IMR-90 (cell line): Measurements from ENCODE around the gene TIE1.

Experiments used
- BHLHE40 ChIP-seq: fragments of 150-350 bp; IDR thresholded peaks from 2 replicates; pipeline ENCODE4 v1.6.1; 2016; ENCODE audit warnings: mild to moderate bottlenecking, low read depth, low read length
- CEBPB ChIP-seq: IDR thresholded peaks from 2 replicates; pipeline ENCODE4 v1.6.1; 2012; ENCODE audit warnings: low read depth, low read length, improper control_type of control experiment
- CTCF ChIP-seq: conservative IDR thresholded peaks from 2 replicates; pipeline ENCODE4 v1.5.1; 2012; ENCODE audit warnings: mild to moderate bottlenecking, low read depth, low read length, improper control_type of control experiment
- ELK1 ChIP-seq: fragments of 150-350 bp; IDR thresholded peaks from 2 replicates; pipeline ENCODE4 v1.6.1; 2016; ENCODE audit warnings: low read depth, mild to moderate bottlenecking, low read length, moderate library complexity, borderline replicate concordance
- FOS ChIP-seq: fragments of 150-350 bp; IDR thresholded peaks from 2 replicates; pipeline ENCODE4 v1.6.1; 2016; ENCODE audit warnings: low read depth, low read length
- MAFK ChIP-seq: IDR thresholded peaks from 2 replicates; pipeline ENCODE4 v1.6.1; 2012; ENCODE audit warnings: low read depth, low read length, improper control_type of control experiment
- MXI1 ChIP-seq: IDR thresholded peaks from 2 replicates; pipeline ENCODE4 v1.6.1; 2012; ENCODE audit warnings: low read depth, mild to moderate bottlenecking, low read length, moderate library complexity, borderline replicate concordance
- POLR2A ChIP-seq: IDR thresholded peaks from 2 replicates; pipeline ENCODE4 v1.6.1; 2012; ENCODE audit warnings: mild to moderate bottlenecking, low read depth, low read length
- RAD21 ChIP-seq: IDR thresholded peaks from 2 replicates; pipeline ENCODE4 v1.6.1; 2012; ENCODE audit warnings: low read length, improper control_type of control experiment
- SMC3 ChIP-seq: fragments of 150-350 bp; IDR thresholded peaks from 2 replicates; pipeline ENCODE4 v1.6.1; 2016; ENCODE audit warnings: low read depth, mild to moderate bottlenecking, antibody characterized with exemption, low read length, moderate library complexity
- USF2 ChIP-seq: fragments of 150-350 bp; IDR thresholded peaks from 2 replicates; pipeline ENCODE4 v1.6.1; 2017; ENCODE audit warnings: mild to moderate bottlenecking, antibody characterized with exemption, low read length, low read depth

GRCh38 chr1:43348809-43349593, 48.2 kb downstream of the TIE1 start:
- TF ChIP-seq CTCF (no peak), RAD21 (no peak), BHLHE40 (0 out of 2 replicates have a peak, but pooled peaks have one; percentile 11), ELK1 (no peak), POLR2A (no peak), MAFK (no peak), SMC3 (no peak), FOS (no peak), MXI1 (no peak), CEBPB (no peak), USF2 (no peak)
